ENCODE data around the gene TMEM198. TPM values are rescaled to one million over a fixed set of nuclear protein-coding genes. Genes with fewer than 3 reads are reported as not detected.

The TMEM198 gene
- total and polyA plus RNA-seq, 4 donors = 0.74 to 1.9 (median 1.5) TPM

DNA sequence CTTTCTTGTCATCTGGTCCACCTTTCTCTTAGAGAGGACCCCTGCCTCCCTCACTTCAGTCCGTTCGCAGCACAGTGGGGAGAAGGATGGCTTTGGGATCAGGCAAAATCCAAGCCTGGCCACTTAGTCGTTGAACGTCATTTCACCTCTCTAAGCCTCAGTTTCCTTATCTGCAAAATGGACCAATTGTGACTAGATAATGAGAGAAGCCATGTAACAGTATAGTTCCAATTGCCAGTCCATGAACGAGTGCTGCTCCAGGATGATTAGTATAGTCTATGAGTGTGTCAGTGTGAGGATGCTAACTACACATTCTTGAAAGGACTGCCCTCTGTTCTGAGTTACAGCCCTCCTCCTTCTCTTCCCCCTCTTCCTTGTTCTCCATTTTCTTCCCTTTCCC is 29.3 kb downstream of the TMEM198 start:
- peaks cover 0 to 2% (median 0%) of the 10 kb centered on the region in 4 donors for H3K27me3 ChIP-seq (ENCODE audit: control insufficient read depth in 4 of 4, insufficient read depth in 4 of 4, low read length in 3 of 4)
- no peak overlapping the region for H3K4me3 ChIP-seq (ENCODE audit: low read depth in 1 of 3, low read length in 3 of 3)

DNA sequence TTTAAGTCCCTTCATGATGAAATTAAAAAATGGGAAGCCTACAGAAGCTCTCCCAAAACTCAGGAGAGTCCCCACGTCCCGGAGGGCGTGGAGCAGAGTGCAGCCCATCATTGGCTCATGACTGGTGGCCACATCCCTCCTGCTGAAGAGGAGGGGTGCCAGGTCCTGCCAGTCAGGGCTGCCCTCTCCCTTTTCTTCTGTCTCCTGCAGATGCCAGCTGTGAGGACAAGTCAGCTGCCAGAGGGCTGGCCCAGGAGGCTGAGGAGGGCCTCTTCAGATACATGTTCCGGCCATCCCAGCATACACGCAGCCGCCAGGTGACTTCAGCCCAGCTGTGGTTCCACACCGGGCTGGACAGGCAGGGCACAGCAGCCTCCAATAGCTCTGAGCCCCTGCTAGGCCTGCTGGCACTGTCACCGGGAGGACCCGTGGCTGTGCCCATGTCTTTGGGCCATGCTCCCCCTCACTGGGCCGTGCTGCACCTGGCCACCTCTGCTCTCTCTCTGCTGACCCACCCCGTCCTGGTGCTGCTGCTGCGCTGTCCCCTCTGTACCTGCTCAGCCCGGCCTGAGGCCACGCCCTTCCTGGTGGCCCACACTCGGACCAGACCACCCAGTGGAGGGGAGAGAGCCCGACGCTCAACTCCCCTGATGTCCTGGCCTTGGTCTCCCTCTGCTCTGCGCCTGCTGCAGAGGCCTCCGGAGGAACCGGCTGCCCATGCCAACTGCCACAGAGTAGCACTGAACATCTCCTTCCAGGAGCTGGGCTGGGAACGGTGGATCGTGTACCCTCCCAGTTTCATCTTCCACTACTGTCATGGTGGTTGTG is 30.9 kb downstream of the TMEM198 start:
- no peak for DNase-seq (ENCODE audit: low spot score)

More for the DNA sequence above, 29.3 kb downstream of the TMEM198 start:
- no peak overlapping the region for H3K27ac ChIP-seq (ENCODE audit: low read depth in 1 of 2, low read length in 2 of 2)
- H3K36me3 ChIP-seq (ENCODE audit: control insufficient read depth in 4 of 4, insufficient read depth in 3 of 4, low read depth in 1 of 4, low read length in 3 of 4) = peaks cover 0 to 4% (median 0%) of the 10 kb centered on the region in 4 donors
- TF ChIP-seq RAD21 (IDR thresholded peaks at IDR 0.05) (no peak), GABPA (IDR thresholded peaks at IDR 0.05 in 1 of 2, conservative IDR thresholded peaks at IDR 0.05 in 1 of 2) (no peak)
- TF ChIP-seq, protein P1, sequence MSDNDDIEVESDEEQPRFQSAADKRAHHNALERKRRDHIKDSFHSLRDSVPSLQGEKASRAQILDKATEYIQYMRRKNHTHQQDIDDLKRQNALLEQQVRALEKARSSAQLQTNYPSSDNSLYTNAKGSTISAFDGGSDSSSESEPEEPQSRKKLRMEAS (IDR thresholded peaks at IDR 0.05) = no peak
- 81% methylated on average over 5 of the region's 5 CpGs for WGBS
- no peak for DNase-seq (ENCODE audit: low spot score)
- H3K9me3 ChIP-seq (ENCODE audit: control insufficient read depth in 4 of 4, low read length in 3 of 4) = no peaks in the 10 kb centered on the region
- H3K4me1 ChIP-seq (ENCODE audit: control insufficient read depth in 4 of 4, insufficient read depth in 4 of 4, low read length in 3 of 4) = peaks cover 4 to 15% (median 6%) of the 10 kb centered on the region in 4 donors
- no peak overlapping the region for H3K9ac ChIP-seq (ENCODE audit: low read depth in 1 of 2, low read length in 2 of 2)

More for the DNA sequence above, 30.9 kb downstream of the TMEM198 start:
- TF ChIP-seq EGR1 (IDR thresholded peaks at IDR 0.05; ENCODE audit: low read depth in 2 of 2) = no peak
- no peak for TF ChIP-seq CTCF (IDR thresholded peaks at IDR 0.05; ENCODE audit: low read depth, low read length, missing input control)
- TF ChIP-seq REST (IDR thresholded peaks at IDR 0.05) = no peak
- no peak for TF ChIP-seq YY1 (IDR thresholded peaks at IDR 0.05)
- Histone ChIP-seq H3K27ac (ENCODE audit: low read depth in 1 of 2, low read length in 2 of 2) (no peak overlapping the region), H3K4me3 (ENCODE audit: low read depth in 1 of 3, low read length in 3 of 3) (no peak overlapping the region), H3K9me3 (ENCODE audit: control insufficient read depth in 4 of 4, low read length in 3 of 4) (no peaks in the 10 kb centered on the region), H3K4me1 (ENCODE audit: control insufficient read depth in 4 of 4, insufficient read depth in 4 of 4, low read length in 3 of 4) (peaks cover 4 to 15% (median 6%) of the 10 kb centered on the region in 4 donors), H3K27me3 (ENCODE audit: control insufficient read depth in 4 of 4, insufficient read depth in 4 of 4, low read length in 3 of 4) (peaks cover 0 to 2% (median 0%) of the 10 kb centered on the region in 4 donors), H3K9ac (ENCODE audit: low read depth in 1 of 2, low read length in 2 of 2) (no peak overlapping the region), H3K36me3 (ENCODE audit: control insufficient read depth in 4 of 4, insufficient read depth in 3 of 4, low read depth in 1 of 4, low read length in 3 of 4) (no peaks in the 10 kb centered on the region)
- 85% methylated on average over 22 of the region's 22 CpGs for WGBS
